Neural cell (in vitro differentiated cells): ENCODE results near the gene DPF1. TPM values are rescaled to one million over a fixed set of nuclear protein-coding genes. Genes with fewer than 3 reads are reported as not detected.

Experiments used
- H2AFZ ChIP-seq: fragments of 200-600, 300-800 bp; sonication (generic), shearing (Covaris generic); 2 replicates; pipeline ENCODE4 v1.6.0; 2014; ENCODE audit warnings: low read depth, mild to moderate bottlenecking, antibody characterized with exemption, low read length, moderate library complexity
- H3F3A ChIP-seq: fragments of 200-600 bp; shearing (Covaris generic); 2 replicates; pipeline ENCODE4 v1.6.1; 2016; ENCODE audit warnings: mild to moderate bottlenecking, moderate library complexity, mixed read lengths, antibody characterized with exemption, low read length; ENCODE audit not compliant: insufficient read depth, poor library complexity, severe bottlenecking
- H3K27ac ChIP-seq: fragments of 200-600, 300-800 bp; sonication (generic), shearing (Covaris generic); 2 replicates; pipeline ENCODE4 v1.5.1; 2014; ENCODE audit warnings: mild to moderate bottlenecking, low read length, moderate library complexity
- H3K27me3 ChIP-seq: fragments of 300-800, 200-600 bp; sonication (generic), shearing (Covaris generic); 2 replicates; pipeline ENCODE4 v1.6.0; 2014; ENCODE audit warnings: mild to moderate bottlenecking, low read depth, low read length, moderate library complexity; ENCODE audit not compliant: insufficient read depth
- H3K36me3 ChIP-seq: fragments of 300-800, 200-600 bp; sonication (generic), shearing (Covaris generic); 2 replicates; pipeline ENCODE4 v1.5.1; 2014; ENCODE audit warnings: mild to moderate bottlenecking, antibody characterized with exemption, low read length, moderate library complexity; ENCODE audit not compliant: insufficient read depth
- H3K4me2 ChIP-seq: fragments of 300-800, 200-600 bp; sonication (generic), shearing (Covaris generic); 2 replicates; pipeline ENCODE4 v1.6.0; 2014; ENCODE audit warnings: mild to moderate bottlenecking, low read length
- H3K4me3 ChIP-seq: fragments of 300-800, 200-600 bp; sonication (generic), shearing (Covaris generic); 2 replicates; pipeline ENCODE4 v1.5.1; 2014; ENCODE audit warnings: mild to moderate bottlenecking, low read length, moderate library complexity
- H3K79me2 ChIP-seq: fragments of 200-600 bp; shearing (Covaris generic); replicated peaks from 2 replicates; pipeline ENCODE4 v1.6.0; 2014; ENCODE audit warnings: mild to moderate bottlenecking, low read length, moderate library complexity; ENCODE audit not compliant: insufficient read depth
- H3K9ac ChIP-seq: fragments of 300-800, 200-600 bp; sonication (generic), shearing (Covaris generic); 2 replicates; pipeline ENCODE4 v1.6.1; 2016; ENCODE audit warnings: mild to moderate bottlenecking, low read length, mixed read lengths
- H3K9me2 ChIP-seq: fragments of 200-600 bp; shearing (Covaris generic); 2 replicates; pipeline ENCODE4 v1.6.1; 2016; ENCODE audit warnings: mild to moderate bottlenecking, low read length, mixed read lengths; ENCODE audit not compliant: insufficient read depth
- H3K9me3 ChIP-seq: fragments of 200-600, 300-800 bp; sonication (generic), shearing (Covaris generic); 2 replicates; pipeline ENCODE4 v1.6.1; 2016; ENCODE audit warnings: mild to moderate bottlenecking, mixed run types, low read length, moderate library complexity, mixed read lengths
- H4K20me1 ChIP-seq: fragments of 200-600 bp; shearing (Covaris generic); 2 replicates; pipeline ENCODE4 v1.6.1; 2016; ENCODE audit warnings: mild to moderate bottlenecking, mixed run types; ENCODE audit not compliant: insufficient read depth
- EP300 ChIP-seq: fragments of 450-650 bp; conservative IDR thresholded peaks from 2 replicates; pipeline ENCODE4 v1.6.1; 2014; ENCODE audit warnings: antibody characterized with exemption, mild to moderate bottlenecking, moderate library complexity; ENCODE audit not compliant: poor library complexity, severe bottlenecking
- EZH2 ChIP-seq: fragments of 200-600, 300-800 bp; shearing (Covaris generic), sonication (generic); IDR thresholded peaks from 2 replicates; pipeline ENCODE4 v1.6.1; 2014; ENCODE audit warnings: antibody characterized with exemption, low read length, borderline replicate concordance, mild to moderate bottlenecking; ENCODE audit not compliant: insufficient read depth, poor library complexity, severe bottlenecking
- MXI1 ChIP-seq: fragments of 450-650 bp; conservative IDR thresholded peaks from 2 replicates; pipeline ENCODE4 v1.6.1; 2014; ENCODE audit warnings: antibody characterized with exemption, mild to moderate bottlenecking; ENCODE audit not compliant: poor library complexity, severe bottlenecking
- POLR2AphosphoS5 ChIP-seq: IDR thresholded peaks from 2 replicates; pipeline ENCODE4 v1.6.1; 2012
- RAD21 ChIP-seq: fragments of 450-650 bp; conservative IDR thresholded peaks from 2 replicates; pipeline ENCODE4 v1.6.1; 2014; ENCODE audit warnings: antibody characterized with exemption, mild to moderate bottlenecking, moderate library complexity
- REST ChIP-seq: IDR thresholded peaks from 2 replicates; pipeline ENCODE4 v1.6.1; 2012; ENCODE audit warnings: borderline replicate concordance
- SMC3 ChIP-seq: fragments of 450-650 bp; conservative IDR thresholded peaks from 2 replicates; pipeline ENCODE4 v1.6.1; 2014; ENCODE audit warnings: antibody characterized with exemption, mild to moderate bottlenecking, moderate library complexity; ENCODE audit not compliant: poor library complexity
- TAF1 ChIP-seq: IDR thresholded peaks from 2 replicates; pipeline ENCODE4 v1.6.1; 2012; ENCODE audit warnings: low read depth
- polyA plus RNA-seq: library from polyadenylated mRNA; depleted of rRNA; stranded (reverse); fragments of >200 nt; gene quantifications from 2 replicates; pipeline ENCODE4 v1.2.3, GENCODE V29; 2014
- TF ChIP-seq, protein P1 (sequence below): fragments of 450-650 bp; IDR thresholded peaks from 2 replicates; pipeline ENCODE4 v1.5.1; 2014; ENCODE audit warnings: antibody characterized with exemption, mild to moderate bottlenecking, moderate library complexity; ENCODE audit not compliant: poor library complexity, severe bottlenecking

DPF1 gene
- polyA plus RNA-seq, 1 donor from 2014 or later, result 118 TPM

GRCh38 chr19:38251564-38252051, 27.6 kb upstream of the DPF1 start:
- Histone ChIP-seq H3K79me2 (no peaks in the 10 kb centered on the region), H2AFZ (peak overlapping the region; percentile 56), H4K20me1 (no peaks in the 10 kb centered on the region), H3K9me3 (no peaks in the 10 kb centered on the region), H3K4me3 (no peak overlapping the region), H3K9ac (no peak overlapping the region), H3F3A (no peaks in the 10 kb centered on the region), H3K27ac (no peak overlapping the region), H3K36me3 (no peaks in the 10 kb centered on the region), H3K4me2 (no peak overlapping the region), H3K9me2 (no peaks in the 10 kb centered on the region), H3K27me3 (peaks cover 14% of the 10 kb centered on the region)
- TF ChIP-seq, protein P1, sequence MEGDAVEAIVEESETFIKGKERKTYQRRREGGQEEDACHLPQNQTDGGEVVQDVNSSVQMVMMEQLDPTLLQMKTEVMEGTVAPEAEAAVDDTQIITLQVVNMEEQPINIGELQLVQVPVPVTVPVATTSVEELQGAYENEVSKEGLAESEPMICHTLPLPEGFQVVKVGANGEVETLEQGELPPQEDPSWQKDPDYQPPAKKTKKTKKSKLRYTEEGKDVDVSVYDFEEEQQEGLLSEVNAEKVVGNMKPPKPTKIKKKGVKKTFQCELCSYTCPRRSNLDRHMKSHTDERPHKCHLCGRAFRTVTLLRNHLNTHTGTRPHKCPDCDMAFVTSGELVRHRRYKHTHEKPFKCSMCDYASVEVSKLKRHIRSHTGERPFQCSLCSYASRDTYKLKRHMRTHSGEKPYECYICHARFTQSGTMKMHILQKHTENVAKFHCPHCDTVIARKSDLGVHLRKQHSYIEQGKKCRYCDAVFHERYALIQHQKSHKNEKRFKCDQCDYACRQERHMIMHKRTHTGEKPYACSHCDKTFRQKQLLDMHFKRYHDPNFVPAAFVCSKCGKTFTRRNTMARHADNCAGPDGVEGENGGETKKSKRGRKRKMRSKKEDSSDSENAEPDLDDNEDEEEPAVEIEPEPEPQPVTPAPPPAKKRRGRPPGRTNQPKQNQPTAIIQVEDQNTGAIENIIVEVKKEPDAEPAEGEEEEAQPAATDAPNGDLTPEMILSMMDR, result no peak
- TF ChIP-seq TAF1 (no peak), REST (no peak), EP300 (no peak), SMC3 (no peak), POLR2AphosphoS5 (no peak), MXI1 (no peak), RAD21 (no peak), EZH2 (no peak)

DNA sequence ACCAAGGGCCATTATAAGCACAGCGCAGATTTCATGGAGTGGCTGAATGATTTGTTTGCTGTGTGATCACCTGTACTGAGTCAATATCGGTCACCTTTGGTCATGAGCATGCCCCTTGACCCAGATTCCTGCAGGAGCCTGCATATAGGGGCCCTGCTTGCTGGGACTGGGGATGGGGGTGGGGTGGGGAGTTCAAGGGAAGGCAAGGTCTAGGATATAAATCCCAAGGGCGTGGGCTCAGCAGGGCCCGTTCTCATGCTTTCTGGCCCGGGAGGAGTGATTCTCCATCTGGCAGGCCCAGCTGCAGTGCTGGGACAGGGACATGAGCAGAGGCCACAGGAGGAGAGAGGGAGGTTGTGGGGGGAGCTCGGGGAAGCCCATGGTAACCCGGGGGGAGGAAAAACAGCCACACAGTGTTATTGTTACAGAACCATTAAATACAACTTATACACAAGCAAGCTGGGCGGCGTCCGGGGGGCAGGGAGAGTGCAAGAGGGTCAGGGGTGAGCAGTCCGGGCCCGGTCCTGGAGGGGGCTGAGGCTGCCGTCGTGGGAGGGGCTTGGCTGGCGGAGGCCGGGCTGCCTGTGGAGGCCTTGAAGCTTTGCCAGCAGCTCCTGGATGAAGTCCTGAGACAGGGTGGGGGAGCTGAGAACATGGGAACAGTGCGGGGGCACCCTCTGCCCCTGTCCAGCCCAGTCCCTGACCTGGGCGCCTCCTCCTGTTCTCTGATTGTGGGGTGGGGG, 27.0 kb upstream of the DPF1 start:
- Histone ChIP-seq H3K4me2 (no peak overlapping the region), H3K27ac (no peak overlapping the region), H4K20me1 (no peaks in the 10 kb centered on the region), H2AFZ (peak overlapping the region; percentile 56), H3K9me2 (no peaks in the 10 kb centered on the region), H3K36me3 (no peaks in the 10 kb centered on the region), H3K27me3 (peaks cover 8% of the 10 kb centered on the region), H3K9ac (no peak overlapping the region), H3K9me3 (no peaks in the 10 kb centered on the region), H3F3A (no peaks in the 10 kb centered on the region), H3K4me3 (no peak overlapping the region), H3K79me2 (no peaks in the 10 kb centered on the region)
- TF ChIP-seq, protein P1, result no peak
- no peak for TF ChIP-seq SMC3
- TF ChIP-seq EZH2, result no peak
- TF ChIP-seq RAD21, result no peak
- TF ChIP-seq POLR2AphosphoS5, result no peak
- no peak for TF ChIP-seq MXI1
- TF ChIP-seq EP300, result no peak
- no peak for TF ChIP-seq REST
- TF ChIP-seq TAF1, result no peak
